Measurements from ENCODE around the gene TMEM179.

The TMEM179 gene

DNA sequence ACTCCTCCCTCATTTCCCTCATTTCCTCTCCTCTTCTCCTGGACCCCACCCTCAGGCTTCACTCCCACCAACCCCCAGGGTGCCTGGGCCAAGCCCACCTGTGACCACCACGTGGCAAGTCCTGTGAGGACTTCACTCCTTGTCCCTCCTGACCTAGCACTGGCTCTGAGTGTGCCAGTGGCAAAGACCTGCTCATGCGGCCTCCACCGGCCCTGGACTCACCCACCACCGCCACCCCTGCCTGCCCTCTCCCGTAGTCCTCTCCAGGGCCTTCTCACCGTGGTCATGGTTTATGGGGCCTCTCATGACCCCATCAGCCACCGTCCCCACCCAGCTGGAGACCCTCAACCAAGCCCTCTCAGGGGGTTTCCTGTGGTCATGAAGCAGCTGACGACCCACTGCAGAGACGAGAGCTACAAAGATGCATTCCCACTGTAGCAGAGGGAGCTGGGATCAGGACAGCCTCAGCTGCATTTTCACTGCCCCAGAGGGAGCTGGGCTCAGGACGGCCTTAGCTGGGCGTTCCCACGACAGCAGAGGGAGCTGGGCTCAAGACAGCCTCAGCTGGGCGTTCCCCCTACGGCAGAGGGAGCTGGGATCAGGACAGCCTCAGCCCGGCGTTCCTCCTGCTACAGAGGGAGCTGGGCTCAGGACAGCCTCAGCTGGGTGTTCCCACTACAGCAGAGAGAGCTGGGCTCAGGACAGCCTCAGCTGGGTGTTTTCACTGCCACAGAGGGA, 28.2 kb downstream of the TMEM179 start:
- no peak overlapping the region for H3K4me3 ChIP-seq (ENCODE audit: control insufficient read depth in 1 of 7, extremely low read depth in 1 of 7, insufficient read depth in 4 of 7, low read depth in 2 of 7, low read length in 6 of 7)
- CTCF ChIA-PET = interaction anchor here (0.6 to 1.3 kb wide), 3 partner anchors 10 to 18 kb away, joined by 3 to 5 read pairs (median 3); no protein-coding TSS in a partner anchor

DNA sequence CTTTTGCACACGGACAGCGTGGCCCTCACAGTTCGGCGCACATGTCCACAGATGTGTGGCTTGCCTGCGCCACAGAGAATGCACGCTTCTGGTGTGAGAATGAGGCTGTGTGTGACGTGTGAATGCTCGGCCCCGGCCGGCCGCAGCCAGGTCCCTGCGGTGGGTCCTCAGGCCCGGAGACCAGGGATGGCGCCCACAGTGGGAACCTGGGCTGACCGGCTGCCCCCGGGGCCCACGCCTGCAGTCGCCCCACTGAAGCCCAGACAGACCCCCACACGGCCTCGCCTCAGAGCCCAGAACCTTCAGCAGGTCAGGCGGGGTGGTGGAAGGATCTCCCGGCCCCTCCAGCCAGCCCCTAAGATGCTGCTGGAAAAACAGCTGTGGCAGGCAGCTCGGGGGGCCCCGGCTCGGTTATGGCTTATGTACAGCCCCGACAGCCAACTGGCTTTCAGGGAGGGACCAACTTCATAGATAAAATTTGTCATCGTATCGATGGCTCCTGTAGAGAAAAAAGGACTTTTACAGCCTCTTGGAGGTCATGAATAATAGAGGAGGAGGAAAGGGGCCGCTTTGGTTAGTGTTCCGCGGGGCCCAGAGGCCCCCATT, 29.5 kb downstream of the TMEM179 start:
- ChIA-PET CTCF (interaction anchor here (1.2 kb wide), 1 partner anchor 11 kb away, joined by 6 read pairs; no protein-coding TSS in a partner anchor), POLR2A (no interaction called here)
- 94% methylated on average over 26 of the region's 31 CpGs for WGBS (ENCODE audit: insufficient coverage)

More for the DNA sequence above, 28.2 kb downstream of the TMEM179 start:
- Histone ChIP-seq H3K36me3 (ENCODE audit: control insufficient read depth in 4 of 4, insufficient read depth in 4 of 4, low read length in 3 of 4) (no peaks in the 10 kb centered on the region), H3K27ac (ENCODE audit: insufficient read depth in 1 of 2, low read depth in 1 of 2, low read length in 2 of 2, poor library complexity in 1 of 2, severe bottlenecking in 2 of 2) (no peak overlapping the region), H3K4me1 (ENCODE audit: control extremely low read depth in 1 of 4, control insufficient read depth in 4 of 4, insufficient read depth in 4 of 4, low read length in 3 of 4) (no peaks in the 10 kb centered on the region), H3K27me3 (replicated peaks in 2 of 5; ENCODE audit: control insufficient read depth in 4 of 5, insufficient read depth in 5 of 5, low read length in 4 of 5) (peaks cover 0 to 19% (median 0%) of the 10 kb centered on the region in 5 experiments), H3K9me3 (ENCODE audit: control extremely low read depth in 1 of 5, control insufficient read depth in 4 of 5, insufficient read depth in 2 of 5, low read depth in 1 of 5, low read length in 4 of 5) (no peaks in the 10 kb centered on the region)
- DNase-seq = no peak
- 82% methylated on average over 16 of the region's 16 CpGs for WGBS (ENCODE audit: insufficient coverage)
- POLR2A ChIA-PET = no interaction called here

DNA sequence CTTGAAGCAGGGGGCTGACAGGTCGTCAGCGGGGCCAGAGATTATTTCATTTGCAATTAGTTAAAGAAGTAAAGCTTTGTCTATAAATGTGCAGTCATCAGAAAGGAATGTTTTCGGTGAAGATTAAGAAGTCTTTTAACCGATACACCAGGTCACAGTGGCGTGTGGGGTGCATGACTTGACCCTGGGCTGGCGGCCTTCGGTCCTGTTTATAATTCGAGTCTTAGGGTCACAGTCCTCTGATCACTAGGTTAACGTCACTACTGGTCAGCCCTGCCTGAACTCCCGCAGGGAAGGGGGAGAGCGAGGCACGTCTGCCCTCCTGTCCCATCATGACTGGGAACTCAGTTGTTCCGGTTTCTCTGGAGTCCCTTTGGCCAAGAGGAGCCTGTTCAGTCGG, 30.0 kb downstream of the TMEM179 start:
- ChIA-PET POLR2A (interaction anchor here (0.6 kb wide), 1 partner anchor 429 kb away, joined by 7 read pairs; no protein-coding TSS in a partner anchor), CTCF (interaction anchor here (1.1 to 1.2 kb wide), 2 partner anchors 10 to 482 kb away, joined by 3 to 6 read pairs; no protein-coding TSS in a partner anchor)
- Histone ChIP-seq H3K27ac (ENCODE audit: insufficient read depth in 1 of 2, low read depth in 1 of 2, low read length in 2 of 2, poor library complexity in 1 of 2, severe bottlenecking in 2 of 2) (no peak overlapping the region), H3K4me1 (ENCODE audit: control extremely low read depth in 1 of 4, control insufficient read depth in 4 of 4, insufficient read depth in 4 of 4, low read length in 3 of 4) (no peaks in the 10 kb centered on the region), H3K4me3 (ENCODE audit: control insufficient read depth in 1 of 7, extremely low read depth in 1 of 7, insufficient read depth in 4 of 7, low read depth in 2 of 7, low read length in 6 of 7) (no peak overlapping the region), H3K9me3 (ENCODE audit: control extremely low read depth in 1 of 5, control insufficient read depth in 4 of 5, insufficient read depth in 2 of 5, low read depth in 1 of 5, low read length in 4 of 5) (no peaks in the 10 kb centered on the region), H3K27me3 (replicated peaks in 2 of 5; ENCODE audit: control insufficient read depth in 4 of 5, insufficient read depth in 5 of 5, low read length in 4 of 5) (peaks cover 0 to 22% (median 0%) of the 10 kb centered on the region in 5 experiments), H3K36me3 (ENCODE audit: control insufficient read depth in 4 of 4, insufficient read depth in 4 of 4, low read length in 3 of 4) (no peaks in the 10 kb centered on the region)
- WGBS (ENCODE audit: insufficient coverage) = 95% methylated on average over 14 of the region's 14 CpGs
- DNase-seq = no peak

More for the DNA sequence above, 29.5 kb downstream of the TMEM179 start:
- H3K4me3 ChIP-seq (ENCODE audit: control insufficient read depth in 1 of 7, extremely low read depth in 1 of 7, insufficient read depth in 4 of 7, low read depth in 2 of 7, low read length in 6 of 7) = no peak overlapping the region
- DNase-seq = no peak
- H3K27me3 ChIP-seq (replicated peaks in 2 of 5; ENCODE audit: control insufficient read depth in 4 of 5, insufficient read depth in 5 of 5, low read length in 4 of 5) = peaks cover 0 to 17% (median 0%) of the 10 kb centered on the region in 5 experiments
- no peaks in the 10 kb centered on the region for H3K9me3 ChIP-seq (ENCODE audit: control extremely low read depth in 1 of 5, control insufficient read depth in 4 of 5, insufficient read depth in 2 of 5, low read depth in 1 of 5, low read length in 4 of 5)
- no peaks in the 10 kb centered on the region for H3K4me1 ChIP-seq (ENCODE audit: control extremely low read depth in 1 of 4, control insufficient read depth in 4 of 4, insufficient read depth in 4 of 4, low read length in 3 of 4)
- no peaks in the 10 kb centered on the region for H3K36me3 ChIP-seq (ENCODE audit: control insufficient read depth in 4 of 4, insufficient read depth in 4 of 4, low read length in 3 of 4)
- no peak overlapping the region for H3K27ac ChIP-seq (ENCODE audit: insufficient read depth in 1 of 2, low read depth in 1 of 2, low read length in 2 of 2, poor library complexity in 1 of 2, severe bottlenecking in 2 of 2)

DNA sequence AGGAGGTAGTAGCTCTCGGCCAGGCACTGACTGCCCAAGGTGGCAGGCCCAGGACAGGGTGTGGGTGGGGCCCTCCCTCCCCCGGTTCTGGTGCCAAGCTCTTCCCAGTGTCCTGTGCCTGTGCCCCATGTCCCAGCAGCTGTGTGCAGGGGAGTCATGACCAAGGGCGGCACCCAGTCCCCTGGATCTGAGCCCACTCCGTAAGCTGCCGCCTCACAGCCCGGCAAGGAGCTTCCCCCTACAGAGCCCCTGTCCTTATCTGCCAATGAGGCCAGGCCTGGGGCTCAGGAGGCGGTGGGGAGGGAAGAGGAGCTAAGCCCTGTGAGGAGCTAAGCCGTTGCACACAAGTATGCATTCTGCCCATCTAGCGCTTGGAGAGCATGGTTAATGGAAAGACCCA, 30.6 kb downstream of the TMEM179 start:
- WGBS (ENCODE audit: insufficient coverage) = 67% methylated on average over 6 of the region's 9 CpGs
- H3K27me3 ChIP-seq (replicated peaks in 2 of 5; ENCODE audit: control insufficient read depth in 4 of 5, insufficient read depth in 5 of 5, low read length in 4 of 5) = peaks cover 0 to 19% (median 0%) of the 10 kb centered on the region in 5 experiments
- POLR2A ChIA-PET = no interaction called here

DNA sequence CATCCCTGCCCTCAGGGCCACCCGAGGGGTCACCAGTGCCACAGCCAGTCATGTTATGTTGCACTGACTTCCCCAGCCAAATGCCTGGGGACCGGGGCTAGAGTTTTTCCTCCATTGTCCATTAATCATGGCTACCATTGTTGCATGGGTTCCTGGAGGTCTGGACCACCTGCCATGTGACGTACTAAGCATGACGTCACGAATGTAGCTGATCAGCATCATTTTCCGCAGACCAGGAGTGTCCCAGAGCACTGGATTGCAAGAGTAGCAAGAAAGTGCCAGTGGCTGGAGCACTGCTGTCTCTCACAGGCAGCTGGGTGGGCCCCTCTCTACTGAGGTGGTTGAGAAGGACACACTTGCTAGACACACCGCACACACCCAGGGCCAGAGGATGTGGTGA, 31.9 kb downstream of the TMEM179 start:
- ChIA-PET CTCF (no interaction called here), POLR2A (no interaction called here)
- Histone ChIP-seq H3K36me3 (ENCODE audit: control insufficient read depth in 4 of 4, insufficient read depth in 4 of 4, low read length in 3 of 4) (no peaks in the 10 kb centered on the region), H3K27me3 (replicated peaks in 2 of 5; ENCODE audit: control insufficient read depth in 4 of 5, insufficient read depth in 5 of 5, low read length in 4 of 5) (peaks cover 0 to 10% (median 0%) of the 10 kb centered on the region in 5 experiments), H3K27ac (ENCODE audit: insufficient read depth in 1 of 2, low read depth in 1 of 2, low read length in 2 of 2, poor library complexity in 1 of 2, severe bottlenecking in 2 of 2) (no peak overlapping the region), H3K4me3 (ENCODE audit: control insufficient read depth in 1 of 7, extremely low read depth in 1 of 7, insufficient read depth in 4 of 7, low read depth in 2 of 7, low read length in 6 of 7) (no peak overlapping the region), H3K4me1 (ENCODE audit: control extremely low read depth in 1 of 4, control insufficient read depth in 4 of 4, insufficient read depth in 4 of 4, low read length in 3 of 4) (no peaks in the 10 kb centered on the region), H3K9me3 (ENCODE audit: control extremely low read depth in 1 of 5, control insufficient read depth in 4 of 5, insufficient read depth in 2 of 5, low read depth in 1 of 5, low read length in 4 of 5) (no peaks in the 10 kb centered on the region)
- no peak for DNase-seq
- WGBS (ENCODE audit: insufficient coverage) = 90% methylated on average over 7 of the region's 7 CpGs

More for the DNA sequence above, 30.6 kb downstream of the TMEM179 start:
- H3K27ac ChIP-seq (ENCODE audit: insufficient read depth in 1 of 2, low read depth in 1 of 2, low read length in 2 of 2, poor library complexity in 1 of 2, severe bottlenecking in 2 of 2) = no peak overlapping the region
- CTCF ChIA-PET = interaction anchor here (1.1 to 1.2 kb wide), 2 partner anchors 9 to 481 kb away, joined by 3 to 6 read pairs; no protein-coding TSS in a partner anchor
- H3K9me3 ChIP-seq (ENCODE audit: control extremely low read depth in 1 of 5, control insufficient read depth in 4 of 5, insufficient read depth in 2 of 5, low read depth in 1 of 5, low read length in 4 of 5) = no peaks in the 10 kb centered on the region
- no peak overlapping the region for H3K4me3 ChIP-seq (ENCODE audit: control insufficient read depth in 1 of 7, extremely low read depth in 1 of 7, insufficient read depth in 4 of 7, low read depth in 2 of 7, low read length in 6 of 7)
- H3K4me1 ChIP-seq (ENCODE audit: control extremely low read depth in 1 of 4, control insufficient read depth in 4 of 4, insufficient read depth in 4 of 4, low read length in 3 of 4) = no peaks in the 10 kb centered on the region
- no peaks in the 10 kb centered on the region for H3K36me3 ChIP-seq (ENCODE audit: control insufficient read depth in 4 of 4, insufficient read depth in 4 of 4, low read length in 3 of 4)
- peak in 1 of 3 donors; percentile 4 for DNase-seq

DNA sequence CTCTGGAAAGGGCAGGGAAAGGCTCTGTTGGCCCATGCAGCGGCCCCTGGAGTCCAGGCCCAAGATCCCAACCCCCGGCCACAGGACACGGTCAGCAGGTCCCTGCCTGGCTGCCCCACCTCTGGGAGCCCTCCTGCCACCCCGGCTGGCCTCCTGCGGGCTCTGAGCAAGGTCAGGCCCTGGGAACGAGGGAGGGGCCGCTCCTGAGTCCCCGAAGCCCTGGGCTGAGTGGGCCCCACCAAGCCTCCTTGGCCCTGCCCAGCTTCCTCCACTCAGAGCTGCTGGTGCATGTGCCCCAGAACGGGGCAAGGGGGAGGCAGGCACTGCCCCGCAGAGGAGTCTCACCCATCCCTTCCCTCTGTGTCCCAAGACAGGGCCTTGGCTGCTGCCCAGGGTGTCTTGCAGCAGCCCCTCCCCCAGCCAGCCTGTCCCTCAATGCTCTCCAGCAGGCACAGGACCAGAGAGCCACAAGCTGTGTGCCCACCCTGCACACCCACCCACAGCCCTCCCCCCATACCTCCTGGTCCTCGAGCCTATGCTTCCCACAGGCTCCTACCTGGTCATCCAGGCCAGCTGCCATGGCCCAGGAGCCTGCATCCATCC, 32.4 kb downstream of the TMEM179 start:
- no peak overlapping the region for H3K27ac ChIP-seq (ENCODE audit: insufficient read depth in 1 of 2, low read depth in 1 of 2, low read length in 2 of 2, poor library complexity in 1 of 2, severe bottlenecking in 2 of 2)
- ChIA-PET POLR2A (no interaction called here), CTCF (no interaction called here)
- H3K27me3 ChIP-seq (replicated peaks in 2 of 5; ENCODE audit: control insufficient read depth in 4 of 5, insufficient read depth in 5 of 5, low read length in 4 of 5) = peaks cover 0 to 15% (median 0%) of the 10 kb centered on the region in 5 experiments
- no peaks in the 10 kb centered on the region for H3K9me3 ChIP-seq (ENCODE audit: control extremely low read depth in 1 of 5, control insufficient read depth in 4 of 5, insufficient read depth in 2 of 5, low read depth in 1 of 5, low read length in 4 of 5)
- no peak overlapping the region for H3K4me3 ChIP-seq (ENCODE audit: control insufficient read depth in 1 of 7, extremely low read depth in 1 of 7, insufficient read depth in 4 of 7, low read depth in 2 of 7, low read length in 6 of 7)
- H3K4me1 ChIP-seq (ENCODE audit: control extremely low read depth in 1 of 4, control insufficient read depth in 4 of 4, insufficient read depth in 4 of 4, low read length in 3 of 4) = no peaks in the 10 kb centered on the region
- no peak for DNase-seq
- 94% methylated on average over 8 of the region's 11 CpGs for WGBS (ENCODE audit: insufficient coverage)
- H3K36me3 ChIP-seq (ENCODE audit: control insufficient read depth in 4 of 4, insufficient read depth in 4 of 4, low read length in 3 of 4) = no peaks in the 10 kb centered on the region

DNA sequence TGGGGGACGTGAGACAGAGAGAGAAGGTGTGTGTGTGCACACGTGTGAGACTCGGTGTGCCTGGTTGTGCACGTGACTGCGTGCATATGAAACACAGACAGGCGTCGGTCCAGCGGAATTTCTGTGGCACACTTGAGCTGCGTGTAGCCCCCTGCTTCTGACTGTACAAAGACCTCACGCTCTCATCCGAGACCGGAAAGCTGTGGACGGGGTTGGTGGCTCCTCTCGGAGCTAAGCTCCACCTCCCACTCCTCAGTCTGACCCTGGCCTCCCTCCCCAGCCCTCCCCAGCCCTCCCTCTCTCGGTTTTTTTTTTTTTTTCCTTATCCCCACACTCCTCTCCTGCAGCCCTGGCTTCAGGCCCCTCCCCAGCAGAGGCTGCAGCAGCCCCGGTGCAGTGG, 33.3 kb downstream of the TMEM179 start:
- no peak for DNase-seq
- CTCF ChIA-PET = no interaction called here
- Histone ChIP-seq H3K4me1 (ENCODE audit: control extremely low read depth in 1 of 4, control insufficient read depth in 4 of 4, insufficient read depth in 4 of 4, low read length in 3 of 4) (no peaks in the 10 kb centered on the region), H3K36me3 (ENCODE audit: control insufficient read depth in 4 of 4, insufficient read depth in 4 of 4, low read length in 3 of 4) (no peaks in the 10 kb centered on the region), H3K27ac (ENCODE audit: insufficient read depth in 1 of 2, low read depth in 1 of 2, low read length in 2 of 2, poor library complexity in 1 of 2, severe bottlenecking in 2 of 2) (no peak overlapping the region), H3K27me3 (replicated peaks in 2 of 5; ENCODE audit: control insufficient read depth in 4 of 5, insufficient read depth in 5 of 5, low read length in 4 of 5) (peaks cover 0 to 22% (median 0%) of the 10 kb centered on the region in 5 experiments), H3K4me3 (ENCODE audit: control insufficient read depth in 1 of 7, extremely low read depth in 1 of 7, insufficient read depth in 4 of 7, low read depth in 2 of 7, low read length in 6 of 7) (no peak overlapping the region), H3K9me3 (ENCODE audit: control extremely low read depth in 1 of 5, control insufficient read depth in 4 of 5, insufficient read depth in 2 of 5, low read depth in 1 of 5, low read length in 4 of 5) (no peaks in the 10 kb centered on the region)
- WGBS (ENCODE audit: insufficient coverage) = 86% methylated on average over 13 of the region's 16 CpGs
- POLR2A ChIA-PET = no interaction called here
